Peyer's patch (tissue), 4 donors: ENCODE measurements around the gene SERINC2. TPM values are rescaled to one million over a fixed set of nuclear protein-coding genes. Genes with fewer than 3 reads are reported as not detected.

Experiments
- DNase-seq, 3 donors: peaks; one replicate each; pipeline ENCODE4 v3.0.0-alpha.2; 2017 to 2019
- H3K27ac ChIP-seq, 4 donors: fragments of 200-600 bp; sonication (generic); one replicate each; pipeline ENCODE4 v1.5.1; 2016 to 2019
- H3K27me3 ChIP-seq, 2 donors: fragments of 200-600 bp; sonication (generic); one replicate each; pipeline ENCODE4 v1.5.1; 2019
- H3K36me3 ChIP-seq, 3 donors: fragments of 200-600 bp; sonication (generic); one replicate each; pipeline ENCODE4 v1.5.1; 2016 to 2019
- H3K4me1 ChIP-seq, 4 donors: fragments of 200-600 bp; sonication (generic); one replicate each; pipeline ENCODE4 v1.5.1; 2016 to 2019
- H3K4me3 ChIP-seq, 4 donors: fragments of 200-600 bp; sonication (generic); 1 replicate in 3 of 4; 2 replicates in 1 of 4; pipeline ENCODE4 v1.5.1; 2016 to 2019; ENCODE audit warnings: mild to moderate bottlenecking in 1 of 4
- H3K9me3 ChIP-seq, 4 donors: fragments of 200-600 bp; sonication (generic); one replicate each; pipeline ENCODE4 v1.5.1; 2016 to 2019; ENCODE audit warnings: mild to moderate bottlenecking in 1 of 4
- CTCF ChIP-seq, 6 experiments: fragments of 450-650 bp in 4 of 6; fragments of 200-600 bp in 2 of 6; sonication (generic) in 1 of 6; IDR thresholded peaks; one replicate each; pipeline ENCODE4 v1.5.1; 2017 to 2019; ENCODE audit warnings: antibody characterized with exemption in 6 of 6, mild to moderate bottlenecking in 3 of 6, moderate library complexity in 1 of 6
- POLR2A ChIP-seq, 2 donors: fragments of 450-650 bp; IDR thresholded peaks; one replicate each; pipeline ENCODE4 v1.5.1; 2017; ENCODE audit warnings: antibody characterized with exemption in 2 of 2, mild to moderate bottlenecking in 2 of 2, moderate library complexity in 2 of 2
- total RNA-seq, 4 donors: library from RNA; depleted of rRNA; stranded (reverse); fragments of >200 nt; gene quantifications; one replicate each; pipeline ENCODE4 v1.1.0, GENCODE V29; 2016

SERINC2 gene
- total RNA-seq, 4 donors from 2014 or later: 36.3 to 229 (median 210) TPM

- Histone ChIP-seq H3K27ac (peak overlapping the region in 2 of 4 donors; percentile 52 to 66), H3K36me3 (peaks cover 0 to 25% (median 0%) of the 10 kb centered on the region in 3 donors), H3K4me3 (no peak overlapping the region), H3K4me1 (peaks cover 0 to 7% (median 5%) of the 10 kb centered on the region in 4 donors), H3K9me3 (no peaks in the 10 kb centered on the region), H3K27me3 (no peaks in the 10 kb centered on the region)
- peak; percentile 62 to 91 (median 77) for DNase-seq
- peak; percentile 78 to 96 (median 92) for TF ChIP-seq CTCF (IDR thresholded peaks at IDR 0.05)
- TF ChIP-seq POLR2A (IDR thresholded peaks at IDR 0.05): no peak
These were observed 9.7 kb downstream of the SERINC2 start for GRCh38 chr1:31422505-31423319.

- H3K27me3 ChIP-seq: no peaks in the 10 kb centered on the region
- no peak overlapping the region for H3K4me3 ChIP-seq
- no peaks in the 10 kb centered on the region for H3K9me3 ChIP-seq
- H3K36me3 ChIP-seq: peaks cover 0 to 25% (median 0%) of the 10 kb centered on the region in 3 donors
- peaks cover 0 to 7% (median 5%) of the 10 kb centered on the region in 4 donors for H3K4me1 ChIP-seq
- TF ChIP-seq POLR2A (IDR thresholded peaks at IDR 0.05): no peak
- TF ChIP-seq CTCF (IDR thresholded peaks at IDR 0.05): no peak
- DNase-seq: peak in 2 of 3 donors; percentile 88 to 91
- peak overlapping the region in 1 of 4 donors; percentile 52 for H3K27ac ChIP-seq
These were observed 10.5 kb downstream of the SERINC2 start for GRCh38 chr1:31423418-31423947.

- TF ChIP-seq CTCF (IDR thresholded peaks at IDR 0.05): no peak
- TF ChIP-seq POLR2A (IDR thresholded peaks at IDR 0.05): no peak
- Histone ChIP-seq H3K36me3 (peaks cover 0 to 32% (median 0%) of the 10 kb centered on the region in 3 donors), H3K27me3 (no peaks in the 10 kb centered on the region), H3K4me3 (no peak overlapping the region), H3K27ac (no peak overlapping the region), H3K9me3 (no peaks in the 10 kb centered on the region), H3K4me1 (peaks cover 0 to 7% (median 5%) of the 10 kb centered on the region in 4 donors)
- no peak for DNase-seq
These were observed 11.6 kb downstream of the SERINC2 start for GRCh38 chr1:31424568-31424967.

GRCh38 chr1:31425301-31426081, 12.5 kb downstream of the SERINC2 start:
- Histone ChIP-seq H3K36me3 (peaks cover 0 to 32% (median 0%) of the 10 kb centered on the region in 3 donors), H3K27ac (peak overlapping the region in 1 of 4 donors; percentile 43), H3K27me3 (no peaks in the 10 kb centered on the region), H3K9me3 (no peaks in the 10 kb centered on the region), H3K4me3 (no peak overlapping the region), H3K4me1 (peaks cover 0 to 7% (median 5%) of the 10 kb centered on the region in 4 donors)
- TF ChIP-seq CTCF (IDR thresholded peaks at IDR 0.05) (no peak), POLR2A (IDR thresholded peaks at IDR 0.05) (no peak)
- DNase-seq: no peak

- Histone ChIP-seq H3K4me1 (peaks cover 0 to 7% (median 5%) of the 10 kb centered on the region in 4 donors), H3K4me3 (no peak overlapping the region), H3K27ac (peak overlapping the region in 1 of 4 donors; percentile 43), H3K9me3 (no peaks in the 10 kb centered on the region), H3K36me3 (peaks cover 0 to 32% (median 0%) of the 10 kb centered on the region in 3 donors), H3K27me3 (no peaks in the 10 kb centered on the region)
- DNase-seq: peak in 2 of 3 donors; percentile 49 to 67
- no peak for TF ChIP-seq CTCF (IDR thresholded peaks at IDR 0.05)
- no peak for TF ChIP-seq POLR2A (IDR thresholded peaks at IDR 0.05)
These were observed 13.4 kb downstream of the SERINC2 start for GRCh38 chr1:31426249-31426922.
